GM20431 (cell line): ENCODE measurements around the gene ZFYVE19.

Source experiments
- in situ Hi-C: fragments of 300-500 bp; cut with MseI, MboI; formaldehyde crosslinking; loops from one replicate; pipeline ENCODE4 v1.15.0; 2020; ENCODE audit warnings: low sequenced_read_pairs; ENCODE audit not compliant: unreplicated experiment

ZFYVE19 gene

GRCh38 chr15:40812721-40813425 lies 6.0 kb downstream of the ZFYVE19 start:
- in situ Hi-C loops: no loop called here

DNA sequence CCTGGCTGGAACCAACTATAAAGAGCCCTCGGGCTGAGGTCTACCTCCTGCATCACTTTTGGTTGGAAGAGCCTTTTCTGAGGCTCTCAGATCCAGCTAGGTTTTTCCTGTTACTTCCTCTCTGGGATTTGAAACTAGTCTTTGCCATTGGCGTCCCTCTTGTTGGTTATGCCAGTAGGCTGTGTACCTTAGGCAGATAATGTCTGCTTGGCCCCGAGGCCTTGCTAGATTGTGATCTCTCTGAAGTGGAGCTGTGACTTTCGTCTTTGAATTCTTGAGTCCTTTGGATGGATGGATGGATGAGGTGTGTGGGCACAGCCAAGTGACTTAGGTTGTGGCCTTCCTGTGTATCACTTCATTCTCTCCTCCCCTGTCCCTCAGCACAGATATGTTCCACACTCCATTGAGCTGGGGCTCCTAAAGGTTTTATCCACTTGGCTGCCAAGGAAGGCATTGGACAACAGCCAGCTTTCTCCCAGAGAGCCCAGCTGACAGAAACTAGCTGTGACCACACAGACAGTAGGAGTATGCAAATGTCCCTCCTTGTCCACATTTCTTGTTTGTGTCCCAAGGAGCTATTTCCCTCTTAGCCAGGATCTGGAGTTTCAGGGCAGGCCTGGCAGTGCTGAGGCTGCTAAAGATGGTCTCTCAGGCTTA lies 8.3 kb downstream of the ZFYVE19 start:
- in situ Hi-C loops: no loop called here

- in situ Hi-C loops: no loop called here
Measured at GRCh38 chr15:40819048-40819447, 12.2 kb downstream of the ZFYVE19 start.

DNA sequence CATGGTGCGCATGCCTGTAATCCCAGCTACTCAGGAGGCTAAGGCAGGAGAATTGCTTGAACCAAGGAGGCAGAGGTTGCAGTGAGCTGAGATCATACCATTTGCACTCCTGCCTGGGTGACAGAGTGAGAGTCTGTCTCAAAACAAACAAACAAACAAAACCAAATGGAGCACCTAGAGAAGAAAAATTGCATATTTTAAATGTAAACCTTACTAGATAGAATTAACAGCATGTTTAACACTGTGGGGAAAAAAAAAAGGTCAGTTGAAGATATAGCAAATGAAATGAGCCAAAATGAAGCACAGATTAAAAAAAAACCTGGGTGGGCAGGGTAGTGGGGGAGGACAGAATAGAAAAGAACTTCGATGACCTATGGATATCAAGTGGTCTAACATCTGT lies 14.3 kb downstream of the ZFYVE19 start:
- in situ Hi-C loops: no loop called here

DNA sequence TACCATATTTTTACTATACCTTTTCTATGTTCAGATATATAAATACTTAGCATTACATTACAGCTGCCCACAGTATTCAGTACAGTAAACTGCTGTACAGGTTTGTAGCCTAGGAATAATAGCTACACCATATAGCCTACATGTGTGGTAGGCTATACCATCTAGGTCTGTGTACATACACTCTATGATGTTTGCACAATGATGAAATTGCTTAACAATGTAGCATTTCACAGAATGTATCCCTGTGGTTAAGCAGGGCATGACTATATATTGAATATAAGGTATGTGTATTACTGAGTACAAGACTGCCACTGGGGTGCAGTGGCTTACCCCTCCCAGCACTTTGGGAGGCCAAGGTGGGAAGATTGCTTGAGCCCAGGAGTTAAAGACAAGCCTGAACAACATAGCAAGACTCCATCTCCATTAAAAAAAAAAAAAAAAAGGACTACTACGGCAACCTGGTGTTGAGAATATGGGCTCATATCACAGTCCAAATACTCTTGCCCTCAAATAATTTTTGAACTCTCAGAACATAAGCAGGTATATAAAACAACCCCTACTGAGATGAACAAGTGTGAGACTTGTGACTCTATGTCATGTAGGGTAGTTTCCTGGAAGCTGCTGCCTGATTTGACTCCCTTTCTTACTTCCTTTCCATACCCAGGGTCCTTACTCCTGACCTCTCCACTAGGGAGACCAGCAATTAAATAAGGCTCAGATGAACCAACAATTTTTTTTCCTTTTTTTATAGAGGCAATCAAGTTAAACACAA lies 16.9 kb downstream of the ZFYVE19 start:
- in situ Hi-C loops: no loop called here

GRCh38 chr15:40825661-40826422 lies 19.0 kb downstream of the ZFYVE19 start:
- in situ Hi-C loops: no loop called here

- in situ Hi-C loops: no loop called here
Measured at GRCh38 chr15:40826423-40827075, 19.7 kb downstream of the ZFYVE19 start.

- in situ Hi-C loops: no loop called here
Measured at GRCh38 chr15:40828447-40829036, 21.7 kb downstream of the ZFYVE19 start, which contains the start of gene PPP1R14D. Gene PPP1R14D, minus strand, starts transcription at chr15:40828708. Its CDS starts 67 bp downstream, at chr15:40828641.

GRCh38 chr15:40829115-40829514 lies 22.2 kb downstream of the ZFYVE19 start:
- in situ Hi-C loops: no loop called here

- in situ Hi-C loops: no loop called here
Measured at GRCh38 chr15:40830884-40831283, 24.0 kb downstream of the ZFYVE19 start.

DNA sequence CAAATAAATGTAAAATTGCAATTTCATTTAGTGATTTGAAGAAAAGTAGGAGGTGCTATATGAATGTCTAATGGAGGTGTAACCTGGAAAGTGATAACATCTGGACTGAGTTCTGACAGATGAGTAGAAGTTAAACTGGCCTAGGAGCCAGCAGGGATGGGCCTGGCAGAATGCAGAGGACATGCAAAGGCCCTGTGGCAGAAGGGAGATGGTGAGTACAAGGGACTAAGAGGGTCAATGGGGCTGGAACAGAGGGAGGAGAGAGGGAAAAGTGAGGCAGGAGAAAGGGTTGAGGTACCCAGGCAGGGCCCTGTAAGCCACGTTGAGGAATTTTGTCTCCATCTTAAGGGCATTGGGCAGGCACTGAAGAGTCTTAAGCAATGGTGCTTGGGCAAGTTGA lies 25.0 kb downstream of the ZFYVE19 start:
- in situ Hi-C loops: no loop called here

GRCh38 chr15:40832903-40833302 lies 26.0 kb downstream of the ZFYVE19 start:
- in situ Hi-C loops: no loop called here

- in situ Hi-C loops: no loop called here
Measured at GRCh38 chr15:40836020-40836419, 29.1 kb downstream of the ZFYVE19 start.

- in situ Hi-C loops: no loop called here
Measured at GRCh38 chr15:40838756-40839155, 31.9 kb downstream of the ZFYVE19 start.

DNA sequence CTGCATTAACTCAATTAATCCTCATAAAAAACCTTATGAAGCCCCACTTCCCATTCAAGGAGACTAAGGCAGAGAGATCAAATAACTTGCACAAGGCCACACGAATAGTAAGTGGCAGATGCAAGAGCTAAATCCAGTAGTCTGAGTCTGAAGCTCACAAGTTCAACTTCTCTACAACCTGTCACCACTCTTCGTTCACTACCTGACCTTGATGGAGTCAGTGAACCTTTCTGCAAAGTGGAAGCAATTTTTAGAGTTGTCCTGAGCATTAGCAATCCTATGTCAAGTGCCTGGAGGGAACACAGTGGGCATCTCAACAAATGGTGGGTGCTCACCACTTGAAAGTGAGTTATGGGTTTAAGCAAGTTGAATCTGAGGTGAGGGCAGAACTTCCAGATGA lies 34.9 kb downstream of the ZFYVE19 start:
- in situ Hi-C loops: no loop called here

DNA sequence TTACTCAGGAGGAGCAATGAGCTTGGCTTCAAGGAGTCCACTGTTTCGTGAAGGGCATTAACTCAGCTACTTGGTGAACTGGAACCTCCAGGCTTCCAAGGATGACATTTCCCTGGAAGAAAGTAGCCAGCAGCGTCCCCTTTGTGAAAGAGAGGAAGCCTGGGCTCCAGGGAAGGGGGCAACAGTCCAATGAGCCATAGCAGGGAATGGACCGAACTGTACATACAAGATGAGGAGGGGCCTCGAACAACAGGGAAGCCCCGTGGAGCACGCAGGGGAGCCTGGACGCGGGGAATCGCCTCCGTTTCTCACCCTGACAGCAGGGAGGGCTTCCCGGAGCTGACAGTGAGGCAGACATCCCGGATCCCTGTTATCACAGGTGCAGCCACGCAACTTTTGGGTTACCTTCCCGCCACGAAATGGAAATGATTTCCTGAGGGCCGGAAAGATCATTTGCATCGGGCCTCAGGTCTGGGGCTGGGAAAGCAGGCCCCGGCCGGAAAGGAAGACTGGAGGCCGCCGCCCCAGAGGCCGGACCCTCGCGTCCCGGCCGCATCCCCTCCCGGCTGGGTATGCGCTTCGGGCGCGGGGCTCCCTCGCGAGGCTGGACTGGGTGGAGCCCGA lies 36.5 kb downstream of the ZFYVE19 start:
- in situ Hi-C loops: no loop called here

DNA sequence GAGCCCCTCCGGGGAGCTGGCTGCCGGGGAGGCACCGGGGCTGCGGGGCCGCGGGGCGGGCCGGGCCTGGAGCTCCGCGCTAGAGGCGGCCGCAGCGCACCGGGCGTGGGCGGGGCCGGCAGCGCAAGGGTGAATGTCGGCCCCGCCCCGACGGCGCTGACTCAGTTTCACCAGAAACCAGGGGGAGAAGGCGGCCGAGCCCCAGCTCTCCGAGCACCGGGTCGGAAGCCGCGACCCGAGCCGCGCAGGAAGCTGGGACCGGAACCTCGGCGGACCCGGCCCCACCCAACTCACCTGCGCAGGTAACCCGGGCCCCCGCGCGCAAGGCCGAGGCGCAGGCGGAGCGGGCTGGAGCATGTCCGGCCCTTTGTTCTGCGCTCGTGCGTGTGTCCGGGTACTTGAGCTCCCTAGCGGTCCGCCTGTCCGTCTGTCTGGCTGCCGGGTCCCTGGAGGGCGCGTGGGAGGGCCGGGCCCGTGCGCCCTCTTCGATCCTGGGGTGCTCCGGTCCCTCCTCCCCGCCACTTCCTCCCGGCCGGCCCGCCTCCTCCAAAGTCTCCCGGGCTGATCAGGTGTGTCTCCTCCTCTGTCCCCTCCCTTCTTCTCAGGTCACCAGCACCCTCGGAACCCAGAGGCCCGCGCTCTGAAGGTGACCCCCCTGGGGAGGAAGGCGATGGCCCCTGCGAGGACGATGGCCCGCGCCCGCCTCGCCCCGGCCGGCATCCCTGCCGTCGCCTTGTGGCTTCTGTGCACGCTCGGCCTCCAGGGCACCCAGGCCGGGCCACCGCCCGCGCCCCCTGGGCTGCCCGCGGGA lies 37.2 kb downstream of the ZFYVE19 start, which contains the start of gene SPINT1:
Gene SPINT1, plus strand, starts transcription at position 164 of the 811 bp plus-strand sequence. Its CDS starts 507 bp downstream, at position 671.
- in situ Hi-C loops: no loop called here

DNA sequence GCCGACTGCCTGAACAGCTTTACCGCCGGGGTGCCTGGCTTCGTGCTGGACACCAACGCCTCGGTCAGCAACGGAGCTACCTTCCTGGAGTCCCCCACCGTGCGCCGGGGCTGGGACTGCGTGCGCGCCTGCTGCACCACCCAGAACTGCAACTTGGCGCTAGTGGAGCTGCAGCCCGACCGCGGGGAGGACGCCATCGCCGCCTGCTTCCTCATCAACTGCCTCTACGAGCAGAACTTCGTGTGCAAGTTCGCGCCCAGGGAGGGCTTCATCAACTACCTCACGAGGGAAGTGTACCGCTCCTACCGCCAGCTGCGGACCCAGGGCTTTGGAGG lies 37.8 kb downstream of the ZFYVE19 start:
- in situ Hi-C loops: no loop called here
